HEK293 (cell line): ENCODE data around the gene CASKIN2.

Source experiments
- CTCF ChIA-PET: fragments of 350-600 bp; formaldehyde crosslinking; extraction: SDS; loops from one replicate; lab custom pipeline; 2021; ENCODE audit warnings: antibody characterized with exemption; lab: Yijun Ruan, JAX
- POLR2A ChIA-PET: fragments of 300-600 bp; formaldehyde crosslinking; extraction: SDS; loops from one replicate; lab custom pipeline; 2020; ENCODE audit warnings: antibody characterized with exemption, inconsistent platforms; lab: Yijun Ruan, JAX
- H3K27ac ChIP-seq: fragments of 200-500 bp; sonication (Bioruptor generic); 2 replicates; pipeline ENCODE4 v1.5.1; 2014; ENCODE audit warnings: low read depth, low read length, control low read depth, inconsistent platforms; ENCODE audit errors: extremely low read depth
- H3K36me3 ChIP-seq, 2 experiments: fragments of 200-500 bp in 1 of 2; sonication (Bioruptor generic) in 1 of 2; 1 replicate in 1 of 2; 2 replicates in 1 of 2; pipeline ENCODE4 v1.5.1; 2014 to 2017; ENCODE audit warnings: inconsistent platforms in 2 of 2, low read length in 2 of 2; ENCODE audit not compliant: control insufficient read depth in 2 of 2, insufficient read depth in 1 of 2
- H3K4me1 ChIP-seq: fragments of 200-500 bp; sonication (Bioruptor generic); 2 replicates; pipeline ENCODE4 v1.5.1; 2014; ENCODE audit warnings: mild to moderate bottlenecking, low read length, inconsistent platforms; ENCODE audit not compliant: control insufficient read depth, insufficient read depth
- H3K4me3 ChIP-seq: 2 replicates; pipeline ENCODE4 v1.5.1; 2011; ENCODE audit warnings: low read depth, mild to moderate bottlenecking, control low read depth, low read length, moderate library complexity
- H3K9me3 ChIP-seq: fragments of 200-500 bp; sonication (Bioruptor generic); 2 replicates; pipeline ENCODE4 v1.5.1; 2014; ENCODE audit warnings: low read depth, low read length, inconsistent platforms; ENCODE audit not compliant: control insufficient read depth, insufficient read depth
- BCL11A ChIP-seq: fragments of 450-650 bp; formaldehyde crosslinking; IDR thresholded peaks from 2 replicates; pipeline ENCODE4 v1.5.1; 2016; ENCODE audit warnings: low read depth, missing biosample characterization, missing genetic modification characterization
- BCL11B ChIP-seq: fragments of 450-650 bp; formaldehyde crosslinking; IDR thresholded peaks from 2 replicates; pipeline ENCODE4 v1.5.1; 2016; ENCODE audit warnings: low read depth, missing biosample characterization, missing genetic modification characterization
- GLIS1 ChIP-seq: fragments of 450-650 bp; formaldehyde crosslinking; IDR thresholded peaks from 2 replicates; pipeline ENCODE4 v1.5.1; 2016; ENCODE audit warnings: missing biosample characterization, missing genetic modification characterization
- HOXD13 ChIP-seq: sonication (generic); formaldehyde crosslinking; IDR thresholded peaks from 2 replicates; pipeline ENCODE4 v1.8.0; 2022; ENCODE audit warnings: missing genetic modification reagents, borderline replicate concordance
- SP2 ChIP-seq: fragments of 450-650 bp; formaldehyde crosslinking; IDR thresholded peaks from 2 replicates; pipeline ENCODE4 v1.5.1; 2016; ENCODE audit warnings: missing biosample characterization, missing genetic modification characterization
- SP7 ChIP-seq: fragments of 450-650 bp; formaldehyde crosslinking; IDR thresholded peaks from 2 replicates; pipeline ENCODE4 v1.5.1; 2016; ENCODE audit warnings: missing biosample characterization, missing genetic modification characterization
- ZBTB17 ChIP-seq: fragments of 450-650 bp; formaldehyde crosslinking; IDR thresholded peaks from 2 replicates; pipeline ENCODE4 v1.5.1; 2016; ENCODE audit warnings: missing biosample characterization, missing genetic modification characterization
- ZBTB8A ChIP-seq: fragments of 450-650 bp; formaldehyde crosslinking; IDR thresholded peaks from 2 replicates; pipeline ENCODE4 v1.5.1; 2016; ENCODE audit warnings: missing biosample characterization, missing genetic modification characterization
- ZIC2 ChIP-seq: fragments of 450-650 bp; formaldehyde crosslinking; IDR thresholded peaks from 2 replicates; pipeline ENCODE4 v1.5.1; 2016; ENCODE audit warnings: missing biosample characterization, missing genetic modification characterization
- ZNF155 ChIP-seq: fragments of 450-650 bp; formaldehyde crosslinking; IDR thresholded peaks from 2 replicates; pipeline ENCODE4 v1.5.1; 2016; ENCODE audit warnings: missing biosample characterization, missing genetic modification characterization
- ZNF169 ChIP-seq: fragments of 450-650 bp; formaldehyde crosslinking; IDR thresholded peaks from 2 replicates; pipeline ENCODE4 v1.5.1; 2016; ENCODE audit warnings: missing biosample characterization, missing genetic modification characterization
- ZNF248 ChIP-seq: fragments of 450-650 bp; formaldehyde crosslinking; IDR thresholded peaks from 2 replicates; pipeline ENCODE4 v1.5.1; 2017; ENCODE audit warnings: missing biosample characterization, missing genetic modification characterization
- ZNF335 ChIP-seq: fragments of 450-650 bp; formaldehyde crosslinking; conservative IDR thresholded peaks from 2 replicates; pipeline ENCODE4 v1.5.1; 2016; ENCODE audit warnings: missing biosample characterization, missing genetic modification characterization
- TF ChIP-seq, protein P1 (sequence below): fragments of 450-650 bp; formaldehyde crosslinking; IDR thresholded peaks from 2 replicates; pipeline ENCODE4 v1.5.1; 2016; ENCODE audit warnings: missing biosample characterization, missing genetic modification characterization
- TF ChIP-seq, protein P2 (sequence below): fragments of 450-650 bp; formaldehyde crosslinking; optimal IDR thresholded peaks from 2 replicates; pipeline ENCODE3; 2016; ENCODE audit warnings: missing biosample characterization, mild to moderate bottlenecking, missing genetic modification characterization
- TF ChIP-seq, protein P3 (sequence below): fragments of 450-650 bp; formaldehyde crosslinking; IDR thresholded peaks from 2 replicates; pipeline ENCODE4 v1.5.1; 2016; ENCODE audit warnings: missing biosample characterization, missing genetic modification characterization
- TF ChIP-seq, protein P4 (sequence below): fragments of 450-650 bp; formaldehyde crosslinking; IDR thresholded peaks from 2 replicates; pipeline ENCODE4 v1.5.1; 2016; ENCODE audit warnings: missing biosample characterization, missing genetic modification characterization, borderline replicate concordance

The CASKIN2 gene

DNA sequence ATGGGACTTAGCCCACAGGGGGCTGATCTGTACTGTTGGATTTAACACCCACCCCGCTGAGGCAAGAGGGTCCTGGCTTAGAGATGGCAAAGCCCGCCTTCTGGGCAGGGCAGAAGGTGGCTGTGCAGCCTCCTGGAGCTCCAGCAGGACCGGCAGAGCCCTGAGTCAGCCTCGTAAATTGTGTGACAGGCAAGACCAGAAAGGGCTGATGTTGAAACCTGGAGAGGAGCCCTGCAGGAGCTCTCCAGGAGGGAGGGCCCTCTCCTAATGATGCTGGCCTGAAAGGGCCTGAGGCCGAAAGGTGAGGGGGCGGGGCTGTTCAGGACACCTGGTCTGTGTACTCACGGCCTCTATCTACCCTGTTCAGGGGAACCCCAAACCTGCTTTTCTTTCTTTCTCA lies 49.7 kb upstream of the CASKIN2 start:
- CTCF ChIA-PET = interaction anchor here (0.6 to 1.6 kb wide), 6 partner anchors 13 to 68 kb away, joined by 3 to 9 read pairs (median 4); partner anchors contain the start of genes SMIM5 and TSEN54
- peak; percentile 64 for TF ChIP-seq ZBTB8A
- no peak for TF ChIP-seq BCL11B (tag by site-specific recombination)
- no peak for TF ChIP-seq ZNF155 (tag by site-specific recombination)
- TF ChIP-seq BCL11A = no peak
- TF ChIP-seq SP2 (tag by site-specific recombination) = peak; percentile 59
- TF ChIP-seq, protein P1, sequence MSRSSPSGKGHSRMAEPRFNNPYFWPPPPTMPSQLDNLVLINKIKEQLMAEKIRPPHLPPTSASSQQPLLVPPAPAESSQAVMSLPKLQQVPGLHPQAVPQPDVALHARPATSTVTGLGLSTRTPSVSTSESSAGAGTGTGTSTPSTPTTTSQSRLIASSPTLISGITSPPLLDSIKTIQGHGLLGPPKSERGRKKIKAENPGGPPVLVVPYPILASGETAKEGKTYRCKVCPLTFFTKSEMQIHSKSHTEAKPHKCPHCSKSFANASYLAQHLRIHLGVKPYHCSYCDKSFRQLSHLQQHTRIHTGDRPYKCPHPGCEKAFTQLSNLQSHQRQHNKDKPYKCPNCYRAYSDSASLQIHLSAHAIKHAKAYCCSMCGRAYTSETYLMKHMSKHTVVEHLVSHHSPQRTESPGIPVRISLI (tag by site-specific recombination) = no peak
- TF ChIP-seq, protein P2, sequence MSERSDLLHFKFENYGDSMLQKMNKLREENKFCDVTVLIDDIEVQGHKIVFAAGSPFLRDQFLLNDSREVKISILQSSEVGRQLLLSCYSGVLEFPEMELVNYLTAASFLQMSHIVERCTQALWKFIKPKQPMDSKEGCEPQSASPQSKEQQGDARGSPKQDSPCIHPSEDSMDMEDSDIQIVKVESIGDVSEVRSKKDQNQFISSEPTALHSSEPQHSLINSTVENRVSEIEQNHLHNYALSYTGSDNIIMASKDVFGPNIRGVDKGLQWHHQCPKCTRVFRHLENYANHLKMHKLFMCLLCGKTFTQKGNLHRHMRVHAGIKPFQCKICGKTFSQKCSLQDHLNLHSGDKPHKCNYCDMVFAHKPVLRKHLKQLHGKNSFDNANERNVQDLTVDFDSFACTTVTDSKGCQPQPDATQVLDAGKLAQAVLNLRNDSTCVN (tag by site-specific recombination) = no peak
- peak; percentile 79 for TF ChIP-seq GLIS1
- TF ChIP-seq ZNF169 (tag by site-specific recombination) = no peak
- TF ChIP-seq ZNF335 = peak; percentile 38
- no peak for TF ChIP-seq ZNF248 (tag by site-specific recombination)
- 0 out of 2 replicates have a peak, but pooled peaks have one; percentile 25 for TF ChIP-seq HOXD13 (CRISPR knock-in tag)
- 0 out of 2 replicates have a peak, but pooled peaks have one; percentile 24 for TF ChIP-seq SP7 (tag by site-specific recombination)
- TF ChIP-seq ZBTB17 = 0 out of 2 replicates have a peak, but pooled peaks have one; percentile 28
- TF ChIP-seq ZIC2 (tag by site-specific recombination) = peak; percentile 99
- TF ChIP-seq, all 188 proteins: peak for 8
- Histone ChIP-seq H3K27ac (no peak overlapping the region), H3K36me3 (peaks cover 0 to 25% of the 10 kb centered on the region in 2 experiments; a peak in 1 of 3 replicates), H3K4me3 (no peak overlapping the region), H3K9me3 (no peaks in the 10 kb centered on the region), H3K4me1 (no peaks in the 10 kb centered on the region)
- POLR2A ChIA-PET = interaction anchor here (1.0 to 1.5 kb wide), 3 partner anchors 40 to 215 kb away, joined by 3 to 6 read pairs (median 3); partner anchors contain the start of gene LLGL2

DNA sequence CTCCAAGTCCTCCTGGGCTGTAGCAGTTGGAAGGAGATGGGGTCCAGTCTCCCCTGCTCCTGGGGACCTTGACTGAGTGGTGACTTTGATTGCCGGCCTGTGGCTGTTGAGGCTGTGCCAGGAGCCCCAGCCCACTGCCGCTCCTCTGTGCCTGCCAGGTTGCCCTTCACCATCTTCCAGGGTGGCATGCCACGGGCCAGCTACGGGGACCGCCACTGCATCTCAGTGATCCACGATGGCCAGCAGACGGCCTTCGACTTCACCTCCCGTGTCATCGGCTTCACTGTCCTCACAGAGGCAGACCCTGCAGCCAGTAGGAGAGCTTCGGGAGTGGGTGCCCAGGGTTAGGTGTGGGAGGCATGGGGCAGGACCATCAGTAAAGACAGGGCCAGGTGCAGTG lies 48.9 kb upstream of the CASKIN2 start:
- POLR2A ChIA-PET = interaction anchor here (1.1 to 1.5 kb wide), 2 partner anchors 40 to 216 kb away, joined by 3 to 6 read pairs; a partner anchor contains a TSS
- Histone ChIP-seq H3K4me1 (no peaks in the 10 kb centered on the region), H3K27ac (no peak overlapping the region), H3K4me3 (no peak overlapping the region), H3K9me3 (no peaks in the 10 kb centered on the region), H3K36me3 (peaks cover 0 to 22% of the 10 kb centered on the region in 2 experiments; a peak in 1 of 3 replicates)
- CTCF ChIA-PET = interaction anchor here (0.5 to 1.6 kb wide), 3 partner anchors 25 to 48 kb away, joined by 3 to 9 read pairs (median 4); partner anchors contain the start of gene TSEN54
- TF ChIP-seq, protein P3, sequence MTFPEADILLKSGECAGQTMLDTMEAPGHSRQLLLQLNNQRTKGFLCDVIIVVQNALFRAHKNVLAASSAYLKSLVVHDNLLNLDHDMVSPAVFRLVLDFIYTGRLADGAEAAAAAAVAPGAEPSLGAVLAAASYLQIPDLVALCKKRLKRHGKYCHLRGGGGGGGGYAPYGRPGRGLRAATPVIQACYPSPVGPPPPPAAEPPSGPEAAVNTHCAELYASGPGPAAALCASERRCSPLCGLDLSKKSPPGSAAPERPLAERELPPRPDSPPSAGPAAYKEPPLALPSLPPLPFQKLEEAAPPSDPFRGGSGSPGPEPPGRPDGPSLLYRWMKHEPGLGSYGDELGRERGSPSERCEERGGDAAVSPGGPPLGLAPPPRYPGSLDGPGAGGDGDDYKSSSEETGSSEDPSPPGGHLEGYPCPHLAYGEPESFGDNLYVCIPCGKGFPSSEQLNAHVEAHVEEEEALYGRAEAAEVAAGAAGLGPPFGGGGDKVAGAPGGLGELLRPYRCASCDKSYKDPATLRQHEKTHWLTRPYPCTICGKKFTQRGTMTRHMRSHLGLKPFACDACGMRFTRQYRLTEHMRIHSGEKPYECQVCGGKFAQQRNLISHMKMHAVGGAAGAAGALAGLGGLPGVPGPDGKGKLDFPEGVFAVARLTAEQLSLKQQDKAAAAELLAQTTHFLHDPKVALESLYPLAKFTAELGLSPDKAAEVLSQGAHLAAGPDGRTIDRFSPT (tag by site-specific recombination) = 0 out of 2 replicates have a peak, but pooled peaks have one; percentile 16
- TF ChIP-seq, protein P4, sequence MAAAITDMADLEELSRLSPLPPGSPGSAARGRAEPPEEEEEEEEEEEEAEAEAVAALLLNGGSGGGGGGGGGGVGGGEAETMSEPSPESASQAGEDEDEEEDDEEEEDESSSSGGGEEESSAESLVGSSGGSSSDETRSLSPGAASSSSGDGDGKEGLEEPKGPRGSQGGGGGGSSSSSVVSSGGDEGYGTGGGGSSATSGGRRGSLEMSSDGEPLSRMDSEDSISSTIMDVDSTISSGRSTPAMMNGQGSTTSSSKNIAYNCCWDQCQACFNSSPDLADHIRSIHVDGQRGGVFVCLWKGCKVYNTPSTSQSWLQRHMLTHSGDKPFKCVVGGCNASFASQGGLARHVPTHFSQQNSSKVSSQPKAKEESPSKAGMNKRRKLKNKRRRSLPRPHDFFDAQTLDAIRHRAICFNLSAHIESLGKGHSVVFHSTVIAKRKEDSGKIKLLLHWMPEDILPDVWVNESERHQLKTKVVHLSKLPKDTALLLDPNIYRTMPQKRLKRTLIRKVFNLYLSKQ (tag by site-specific recombination) = no peak
